Astrocyte of the spinal cord (primary cell): ENCODE measurements around the gene ARHGAP9.

Experiments
- DNase-seq: peaks from one replicate; pipeline ENCODE4 v3.0.0; 2011; ENCODE audit warnings: low read depth, low spot score
- H3K4me3 ChIP-seq: 2 replicates; pipeline ENCODE4 v1.5.1; 2011; ENCODE audit warnings: low read depth, mild to moderate bottlenecking, low read length, moderate library complexity
- in situ Hi-C: cut with HindIII; loops from 2 replicates; pipeline ENCODE4 v1.10.0; 2017; ENCODE audit warnings: low sequenced_read_pairs
- TF ChIP-seq, protein P1 (sequence below): IDR thresholded peaks from 2 replicates; pipeline ENCODE4 v1.5.1; 2012; ENCODE audit warnings: low read depth, mild to moderate bottlenecking, low read length, inconsistent platforms

ARHGAP9 gene

DNA sequence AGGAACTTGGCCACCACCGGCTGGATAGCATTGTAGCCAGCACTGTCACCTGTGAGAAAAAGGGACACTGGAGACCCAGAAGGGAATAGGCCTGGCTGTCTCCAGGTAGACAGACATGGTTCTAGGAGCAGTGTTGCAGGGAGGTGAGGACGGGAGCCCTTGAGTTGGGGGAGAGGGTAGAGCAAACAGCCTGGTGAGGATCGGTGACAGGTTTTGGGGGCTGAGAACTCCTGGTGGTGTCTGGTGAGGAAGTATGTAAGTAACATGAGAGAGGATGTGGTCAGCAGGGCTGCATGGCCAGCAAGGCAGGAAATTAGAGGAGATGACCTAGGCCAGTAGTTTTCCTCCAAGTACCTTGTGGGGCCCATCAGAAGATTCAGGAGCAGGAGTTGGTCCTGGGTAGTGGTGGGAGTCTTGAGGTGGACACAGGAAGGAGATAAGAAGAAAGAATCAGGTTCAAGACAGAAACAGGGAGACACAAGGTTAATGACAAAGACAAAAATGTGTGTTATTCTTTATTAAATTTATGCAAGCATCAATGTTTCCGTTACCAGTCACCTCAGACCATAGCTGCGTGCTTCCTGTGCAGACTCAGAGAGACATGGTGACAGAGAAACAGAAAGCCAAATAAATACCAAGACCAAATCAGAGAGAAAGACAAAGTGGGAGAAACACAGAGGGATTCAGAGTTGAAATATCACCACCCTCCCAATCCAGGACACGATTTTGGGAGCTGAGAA lies at the start of gene ARHGAP9:
Gene ARHGAP9, minus strand, starts transcription at position 491 of the 740 bp plus-strand sequence. Its CDS starts 460 bp downstream, at position 31.
- in situ Hi-C loops, result no loop called here
- TF ChIP-seq, protein P1, sequence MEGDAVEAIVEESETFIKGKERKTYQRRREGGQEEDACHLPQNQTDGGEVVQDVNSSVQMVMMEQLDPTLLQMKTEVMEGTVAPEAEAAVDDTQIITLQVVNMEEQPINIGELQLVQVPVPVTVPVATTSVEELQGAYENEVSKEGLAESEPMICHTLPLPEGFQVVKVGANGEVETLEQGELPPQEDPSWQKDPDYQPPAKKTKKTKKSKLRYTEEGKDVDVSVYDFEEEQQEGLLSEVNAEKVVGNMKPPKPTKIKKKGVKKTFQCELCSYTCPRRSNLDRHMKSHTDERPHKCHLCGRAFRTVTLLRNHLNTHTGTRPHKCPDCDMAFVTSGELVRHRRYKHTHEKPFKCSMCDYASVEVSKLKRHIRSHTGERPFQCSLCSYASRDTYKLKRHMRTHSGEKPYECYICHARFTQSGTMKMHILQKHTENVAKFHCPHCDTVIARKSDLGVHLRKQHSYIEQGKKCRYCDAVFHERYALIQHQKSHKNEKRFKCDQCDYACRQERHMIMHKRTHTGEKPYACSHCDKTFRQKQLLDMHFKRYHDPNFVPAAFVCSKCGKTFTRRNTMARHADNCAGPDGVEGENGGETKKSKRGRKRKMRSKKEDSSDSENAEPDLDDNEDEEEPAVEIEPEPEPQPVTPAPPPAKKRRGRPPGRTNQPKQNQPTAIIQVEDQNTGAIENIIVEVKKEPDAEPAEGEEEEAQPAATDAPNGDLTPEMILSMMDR, result no peak
- no peak within 1 kb of the TSS for H3K4me3 ChIP-seq
- DNase-seq, result no peak

DNA sequence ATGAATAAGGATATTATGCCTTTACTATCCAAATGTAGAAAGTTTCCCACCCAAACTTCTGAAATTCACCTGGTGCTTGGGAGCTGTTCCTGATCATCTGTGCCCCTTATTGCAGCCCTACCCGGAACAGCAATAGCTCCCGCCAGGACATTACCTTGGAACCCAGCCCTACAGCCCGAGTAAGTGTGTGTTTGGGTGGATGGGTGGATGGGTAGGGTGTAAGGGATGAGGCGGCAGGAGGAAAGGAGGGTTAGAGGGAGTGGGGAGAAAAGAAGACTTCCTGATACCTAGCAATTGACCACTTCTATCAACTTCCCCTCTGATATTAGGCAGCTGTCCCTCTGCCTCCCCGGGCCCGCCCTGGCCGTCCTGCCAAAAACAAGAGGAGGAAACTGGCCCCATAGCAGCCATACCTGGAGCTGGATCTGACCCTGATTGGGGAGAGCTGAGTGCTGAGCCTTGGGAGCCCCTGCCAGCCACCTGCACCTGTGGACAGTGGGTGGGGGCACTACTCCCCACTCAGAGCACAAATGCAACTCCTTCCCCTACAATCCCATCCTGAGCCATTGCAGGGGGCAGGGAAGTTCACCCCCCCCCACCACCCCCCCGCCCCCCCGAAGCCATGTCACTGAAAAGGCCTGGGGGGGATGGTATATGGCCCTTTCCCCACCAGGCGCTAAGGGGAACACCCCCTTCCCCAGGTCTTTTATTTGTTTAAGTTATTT lies 49.3 kb upstream of the ARHGAP9 start:
- TF ChIP-seq, protein P1, result no peak
- no peak for DNase-seq
- in situ Hi-C loops, result no loop called here
- no peak overlapping the region for H3K4me3 ChIP-seq

DNA sequence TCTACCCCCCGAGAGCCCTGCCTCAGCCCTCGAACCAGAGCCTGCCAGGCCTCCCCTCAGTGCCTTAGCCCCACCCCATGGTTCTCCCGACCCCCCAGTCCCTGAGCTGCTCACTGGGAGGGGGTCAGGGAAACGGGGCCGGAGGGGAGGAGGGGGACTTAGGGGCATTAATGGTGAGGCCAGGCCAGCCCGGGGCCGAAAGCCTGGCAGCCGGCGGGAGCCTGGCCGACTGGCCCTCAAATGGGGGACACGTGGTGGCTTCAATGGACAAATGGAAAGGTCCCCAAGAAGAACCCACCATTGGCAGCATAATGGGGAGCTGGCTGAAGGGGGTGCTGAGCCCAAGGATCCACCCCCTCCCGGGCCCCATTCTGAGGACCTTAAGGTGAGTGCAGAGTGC lies 48.5 kb upstream of the ARHGAP9 start:
- no peak for DNase-seq
- in situ Hi-C loops, result no loop called here
- TF ChIP-seq, protein P1, result no peak
- no peak overlapping the region for H3K4me3 ChIP-seq

DNA sequence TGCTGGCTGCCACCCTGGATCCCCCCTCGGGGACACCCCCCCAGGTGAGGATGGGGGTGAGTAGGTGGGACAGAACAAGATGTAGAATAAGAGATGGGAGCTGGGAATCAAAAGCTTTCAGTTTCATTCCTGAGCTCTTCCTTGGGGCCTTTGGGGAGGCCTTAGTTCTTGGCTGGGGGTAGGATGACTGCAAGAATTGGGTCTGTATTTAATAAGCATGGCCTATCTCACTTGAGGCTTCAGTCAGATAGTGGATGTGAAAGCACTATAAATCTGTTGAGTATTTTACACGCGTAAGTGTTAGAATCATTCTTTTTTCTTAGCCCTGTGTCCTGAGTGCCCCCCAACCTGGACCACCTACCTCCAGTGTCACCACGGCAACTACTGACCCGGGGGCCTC lies 47.5 kb upstream of the ARHGAP9 start:
- in situ Hi-C loops, result no loop called here
- no peak overlapping the region for H3K4me3 ChIP-seq
- TF ChIP-seq, protein P1, result no peak
- no peak for DNase-seq

DNA sequence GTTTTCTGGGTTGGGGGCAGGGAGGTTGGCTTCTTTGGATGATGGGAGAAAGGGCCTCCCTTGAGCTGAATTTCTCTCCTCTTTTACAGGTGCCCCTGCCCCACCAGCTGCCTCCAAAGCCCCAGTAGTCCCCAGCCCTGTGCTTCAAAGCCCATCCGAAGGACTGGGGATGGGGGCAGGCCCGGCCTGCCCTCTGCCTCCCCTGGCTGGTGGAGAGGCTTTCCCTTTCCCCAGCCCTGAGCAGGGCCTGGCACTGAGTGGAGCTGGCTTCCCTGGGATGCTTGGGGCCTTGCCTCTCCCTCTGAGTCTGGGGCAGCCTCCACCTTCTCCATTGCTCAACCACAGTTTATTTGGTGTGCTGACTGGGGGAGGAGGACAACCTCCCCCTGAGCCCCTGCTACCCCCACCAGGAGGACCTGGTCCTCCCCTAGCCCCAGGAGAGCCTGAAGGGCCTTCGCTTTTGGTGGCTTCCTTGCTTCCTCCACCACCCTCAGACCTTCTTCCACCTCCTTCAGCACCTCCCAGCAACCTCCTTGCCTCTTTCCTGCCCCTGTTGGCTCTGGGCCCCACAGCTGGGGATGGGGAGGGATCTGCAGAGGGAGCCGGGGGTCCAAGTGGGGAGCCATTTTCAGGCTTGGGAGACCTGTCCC lies 46.9 kb upstream of the ARHGAP9 start:
- DNase-seq, result no peak
- no peak overlapping the region for H3K4me3 ChIP-seq
- TF ChIP-seq, protein P1, result no peak
- in situ Hi-C loops, result no loop called here

DNA sequence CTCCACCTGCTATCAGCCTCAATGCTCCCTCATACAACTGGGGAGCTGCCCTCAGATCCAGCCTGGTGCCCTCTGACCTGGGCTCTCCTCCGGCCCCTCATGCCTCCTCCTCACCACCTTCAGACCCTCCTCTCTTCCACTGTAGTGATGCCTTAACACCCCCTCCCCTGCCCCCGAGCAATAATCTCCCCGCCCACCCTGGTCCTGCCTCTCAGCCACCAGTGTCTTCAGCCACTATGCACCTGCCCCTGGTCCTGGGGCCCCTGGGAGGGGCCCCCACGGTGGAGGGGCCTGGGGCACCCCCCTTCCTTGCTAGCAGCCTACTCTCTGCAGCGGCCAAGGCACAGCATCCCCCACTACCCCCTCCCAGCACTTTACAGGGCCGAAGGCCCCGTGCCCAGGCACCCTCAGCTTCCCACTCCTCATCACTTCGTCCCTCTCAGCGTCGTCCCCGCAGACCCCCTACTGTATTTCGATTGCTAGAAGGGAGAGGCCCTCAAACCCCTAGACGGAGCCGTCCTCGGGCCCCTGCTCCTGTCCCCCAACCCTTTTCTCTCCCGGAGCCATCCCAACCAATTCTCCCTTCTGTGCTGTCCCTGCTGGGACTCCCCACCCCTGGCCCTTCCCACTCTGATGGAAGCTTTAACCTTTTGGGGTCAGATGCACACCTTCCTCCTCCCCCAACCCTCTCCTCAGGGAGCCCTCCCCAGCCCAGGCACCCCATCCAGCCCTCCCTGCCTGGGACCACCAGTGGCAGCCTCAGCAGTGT lies 46.1 kb upstream of the ARHGAP9 start:
- TF ChIP-seq, protein P1, result no peak
- H3K4me3 ChIP-seq, result no peak overlapping the region
- in situ Hi-C loops, result no loop called here
- DNase-seq, result no peak
